Fibroblast of lung (primary cell): ENCODE measurements around the gene KDM6B. TPM values are rescaled to one million over a fixed set of nuclear protein-coding genes. Genes with fewer than 3 reads are reported as not detected.

Source experiments
- DNase-seq, 2 donors: peaks; one replicate each; pipeline versions ENCODE4 v3.0.0 to v3.0.0-alpha.2; 2010; ENCODE audit warnings: low read depth in 2 of 2
- H2AFZ ChIP-seq: 2 replicates; pipeline ENCODE4 v1.5.1; 2012; ENCODE audit warnings: low read length, control low read depth, inconsistent platforms
- H3K27ac ChIP-seq: 2 replicates; pipeline ENCODE4 v1.5.1; 2011; ENCODE audit warnings: low read length, control low read depth; ENCODE audit not compliant: insufficient read depth
- H3K27me3 ChIP-seq: 2 replicates; pipeline ENCODE4 v1.5.1; 2011; ENCODE audit warnings: mild to moderate bottlenecking, low read length; ENCODE audit not compliant: control insufficient read depth, insufficient read depth
- H3K36me3 ChIP-seq: 2 replicates; pipeline ENCODE4 v1.5.1; 2011; ENCODE audit warnings: low read length; ENCODE audit not compliant: control insufficient read depth, insufficient read depth
- H3K4me1 ChIP-seq: 2 replicates; pipeline ENCODE4 v1.5.1; 2011; ENCODE audit warnings: low read length; ENCODE audit not compliant: control insufficient read depth, insufficient read depth; ENCODE audit errors: extremely low read depth
- H3K4me2 ChIP-seq: 2 replicates; pipeline ENCODE4 v1.5.1; 2011; ENCODE audit warnings: low read length, control low read depth; ENCODE audit not compliant: insufficient read depth; ENCODE audit errors: extremely low read depth
- H3K4me3 ChIP-seq, 4 experiments: fragments of 200-600 bp in 1 of 4; sonication (generic) in 1 of 4; replicated peaks in 1 of 4; 2 replicates each; pipeline ENCODE4 v1.5.1; 2011 to 2016; ENCODE audit warnings: low read length in 4 of 4, low read depth in 3 of 4, mild to moderate bottlenecking in 3 of 4, control low read depth in 2 of 4, inconsistent platforms in 1 of 4, mixed read lengths in 1 of 4; ENCODE audit not compliant: insufficient read depth in 1 of 4; ENCODE audit errors: control extremely low read depth in 1 of 4
- H3K79me2 ChIP-seq: 2 replicates; pipeline ENCODE4 v1.5.1; 2012; ENCODE audit warnings: mild to moderate bottlenecking, low read length, inconsistent platforms; ENCODE audit not compliant: control insufficient read depth, insufficient read depth
- H3K9ac ChIP-seq: 2 replicates; pipeline ENCODE4 v1.5.1; 2011; ENCODE audit warnings: mild to moderate bottlenecking, low read length, control low read depth; ENCODE audit not compliant: insufficient read depth
- H3K9me3 ChIP-seq: 2 replicates; pipeline ENCODE4 v1.5.1; 2012; ENCODE audit warnings: low read depth, low read length; ENCODE audit not compliant: control insufficient read depth, insufficient read depth
- H4K20me1 ChIP-seq: 2 replicates; pipeline ENCODE4 v1.5.1; 2011; ENCODE audit warnings: low read length; ENCODE audit not compliant: control insufficient read depth, insufficient read depth; ENCODE audit errors: extremely low read depth
- EZH2 ChIP-seq: IDR thresholded peaks from 2 replicates; pipeline ENCODE4 v1.5.1; 2012; ENCODE audit warnings: low read length, control low read depth, mild to moderate bottlenecking; ENCODE audit errors: missing control alignments
- polyA plus RNA-seq, 2 donors: library from polyadenylated mRNA; depleted of rRNA in 1 of 2; stranded (reverse) in 1 of 2; unstranded in 1 of 2; fragments of >200 nt; gene quantifications; 2 replicates each; pipeline ENCODE4 v1.2.1, GENCODE V29; 2011 to 2012; ENCODE audit warnings: missing spikeins in 1 of 2
- total RNA-seq: library from RNA; depleted of rRNA; stranded (reverse); fragments of >200 nt; gene quantifications from 2 replicates; pipeline ENCODE4 v1.2.1, GENCODE V29; 2014
- TF ChIP-seq, protein P1 (sequence below), 2 donors: IDR thresholded peaks in 1 of 2; conservative IDR thresholded peaks in 1 of 2; 1 replicate in 1 of 2; 2 replicates in 1 of 2; pipeline ENCODE4 v1.5.1; 2011 to 2012; ENCODE audit warnings: low read length in 2 of 2, control low read depth in 1 of 2, inconsistent platforms in 1 of 2, low read depth in 1 of 2, mild to moderate bottlenecking in 1 of 2

The KDM6B gene
- total and polyA plus RNA-seq, 2 donors (not counting 1 experiment from before 2014, with no cell fraction given): 1.1 to 9.4 TPM

DNA sequence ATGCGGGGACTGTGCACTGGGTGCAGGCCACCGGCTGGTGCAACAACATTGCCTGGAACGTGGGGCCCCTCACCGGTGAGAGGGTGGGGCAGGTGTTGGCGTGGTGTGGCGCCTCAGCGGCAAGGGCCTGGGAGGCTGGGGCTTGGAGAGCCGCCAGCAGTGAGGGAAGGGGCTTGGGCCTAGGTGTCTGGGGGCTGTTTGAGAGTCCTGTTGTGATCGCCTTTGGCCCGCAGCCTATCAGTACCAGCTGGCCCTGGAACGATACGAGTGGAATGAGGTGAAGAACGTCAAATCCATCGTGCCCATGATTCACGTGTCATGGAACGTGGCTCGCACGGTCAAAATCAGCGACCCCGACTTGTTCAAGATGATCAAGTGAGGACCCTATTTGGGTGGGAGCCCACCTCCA lies 18.2 kb downstream of the KDM6B start:
- H3K4me1 ChIP-seq: peaks cover 13% of the 10 kb centered on the region
- H3K9me3 ChIP-seq: no peaks in the 10 kb centered on the region
- no peak for DNase-seq
- no peak overlapping the region for H3K27ac ChIP-seq
- H3K4me2 ChIP-seq: no peak overlapping the region
- H3K27me3 ChIP-seq: no peaks in the 10 kb centered on the region
- H2AFZ ChIP-seq: no peak overlapping the region
- H3K9ac ChIP-seq: no peak overlapping the region
- H3K79me2 ChIP-seq: peaks cover 5% of the 10 kb centered on the region
- H3K36me3 ChIP-seq: peaks cover 46% of the 10 kb centered on the region
- TF ChIP-seq, protein P1, sequence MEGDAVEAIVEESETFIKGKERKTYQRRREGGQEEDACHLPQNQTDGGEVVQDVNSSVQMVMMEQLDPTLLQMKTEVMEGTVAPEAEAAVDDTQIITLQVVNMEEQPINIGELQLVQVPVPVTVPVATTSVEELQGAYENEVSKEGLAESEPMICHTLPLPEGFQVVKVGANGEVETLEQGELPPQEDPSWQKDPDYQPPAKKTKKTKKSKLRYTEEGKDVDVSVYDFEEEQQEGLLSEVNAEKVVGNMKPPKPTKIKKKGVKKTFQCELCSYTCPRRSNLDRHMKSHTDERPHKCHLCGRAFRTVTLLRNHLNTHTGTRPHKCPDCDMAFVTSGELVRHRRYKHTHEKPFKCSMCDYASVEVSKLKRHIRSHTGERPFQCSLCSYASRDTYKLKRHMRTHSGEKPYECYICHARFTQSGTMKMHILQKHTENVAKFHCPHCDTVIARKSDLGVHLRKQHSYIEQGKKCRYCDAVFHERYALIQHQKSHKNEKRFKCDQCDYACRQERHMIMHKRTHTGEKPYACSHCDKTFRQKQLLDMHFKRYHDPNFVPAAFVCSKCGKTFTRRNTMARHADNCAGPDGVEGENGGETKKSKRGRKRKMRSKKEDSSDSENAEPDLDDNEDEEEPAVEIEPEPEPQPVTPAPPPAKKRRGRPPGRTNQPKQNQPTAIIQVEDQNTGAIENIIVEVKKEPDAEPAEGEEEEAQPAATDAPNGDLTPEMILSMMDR (conservative IDR thresholded peaks at IDR 0.05 in 1 of 2, IDR thresholded peaks at IDR 0.05 in 1 of 2; ENCODE audit: low read depth in 1 of 2, low read length in 2 of 2): no peak
- TF ChIP-seq EZH2: no peak
- no peak overlapping the region for H3K4me3 ChIP-seq
- no peaks in the 10 kb centered on the region for H4K20me1 ChIP-seq

DNA sequence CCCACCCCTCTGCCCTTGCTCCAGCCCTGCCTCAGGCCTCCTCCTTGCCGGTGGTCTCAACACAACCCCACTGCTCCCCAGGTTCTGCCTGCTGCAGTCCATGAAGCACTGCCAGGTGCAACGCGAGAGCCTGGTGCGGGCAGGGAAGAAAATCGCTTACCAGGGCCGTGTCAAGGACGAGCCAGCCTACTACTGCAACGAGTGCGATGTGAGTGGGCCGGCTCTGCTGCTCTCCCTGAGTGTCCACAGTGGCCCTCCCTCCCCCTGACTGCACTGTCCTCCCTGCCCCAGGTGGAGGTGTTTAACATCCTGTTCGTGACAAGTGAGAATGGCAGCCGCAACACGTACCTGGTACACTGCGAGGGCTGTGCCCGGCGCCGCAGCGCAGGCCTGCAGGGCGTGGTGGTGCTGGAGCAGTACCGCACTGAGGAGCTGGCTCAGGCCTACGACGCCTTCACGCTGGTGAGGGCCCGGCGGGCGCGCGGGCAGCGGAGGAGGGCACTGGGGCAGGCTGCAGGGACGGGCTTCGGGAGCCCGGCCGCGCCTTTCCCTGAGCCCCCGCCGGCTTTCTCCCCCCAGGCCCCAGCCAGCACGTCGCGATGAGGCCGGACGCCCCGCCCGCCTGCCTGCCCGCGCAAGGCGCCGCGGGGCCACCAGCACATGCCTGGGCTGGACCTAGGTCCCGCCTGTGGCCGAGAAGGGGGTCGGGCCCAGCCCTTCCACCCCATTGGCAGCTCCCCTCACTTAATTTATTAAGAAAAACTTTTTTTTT lies 19.1 kb downstream of the KDM6B start:
- H4K20me1 ChIP-seq: no peaks in the 10 kb centered on the region
- H3K27me3 ChIP-seq: no peaks in the 10 kb centered on the region
- DNase-seq: no peak
- peaks cover 15% of the 10 kb centered on the region for H3K4me1 ChIP-seq
- no peak overlapping the region for H3K4me2 ChIP-seq
- H3K79me2 ChIP-seq: peaks cover 6% of the 10 kb centered on the region
- H3K4me3 ChIP-seq: no peak overlapping the region
- no peak overlapping the region for H3K27ac ChIP-seq
- no peak overlapping the region for H2AFZ ChIP-seq
- no peak for TF ChIP-seq EZH2
- TF ChIP-seq, protein P1 (conservative IDR thresholded peaks at IDR 0.05 in 1 of 2, IDR thresholded peaks at IDR 0.05 in 1 of 2; ENCODE audit: low read depth in 1 of 2, low read length in 2 of 2): no peak
- H3K36me3 ChIP-seq: peaks cover 43% of the 10 kb centered on the region
- no peaks in the 10 kb centered on the region for H3K9me3 ChIP-seq
- no peak overlapping the region for H3K9ac ChIP-seq

DNA sequence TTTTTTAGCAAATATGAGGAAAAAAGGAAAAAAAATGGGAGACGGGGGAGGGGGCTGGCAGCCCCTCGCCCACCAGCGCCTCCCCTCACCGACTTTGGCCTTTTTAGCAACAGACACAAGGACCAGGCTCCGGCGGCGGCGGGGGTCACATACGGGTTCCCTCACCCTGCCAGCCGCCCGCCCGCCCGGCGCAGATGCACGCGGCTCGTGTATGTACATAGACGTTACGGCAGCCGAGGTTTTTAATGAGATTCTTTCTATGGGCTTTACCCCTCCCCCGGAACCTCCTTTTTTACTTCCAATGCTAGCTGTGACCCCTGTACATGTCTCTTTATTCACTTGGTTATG lies 19.6 kb downstream of the KDM6B start:
- Histone ChIP-seq H2AFZ (no peak overlapping the region), H3K79me2 (peaks cover 10% of the 10 kb centered on the region), H4K20me1 (no peaks in the 10 kb centered on the region), H3K27ac (no peak overlapping the region), H3K27me3 (no peaks in the 10 kb centered on the region), H3K4me1 (peaks cover 17% of the 10 kb centered on the region), H3K9me3 (no peaks in the 10 kb centered on the region), H3K4me3 (no peak overlapping the region), H3K4me2 (no peak overlapping the region), H3K9ac (no peak overlapping the region), H3K36me3 (peaks cover 40% of the 10 kb centered on the region)
- TF ChIP-seq, protein P1 (conservative IDR thresholded peaks at IDR 0.05 in 1 of 2, IDR thresholded peaks at IDR 0.05 in 1 of 2; ENCODE audit: low read depth in 1 of 2, low read length in 2 of 2): no peak
- no peak for TF ChIP-seq EZH2
- no peak for DNase-seq
